T-helper 2 cell treated with Interferon-gamma antibody and Interleukin-4, amounts not matched to agents 100 ng/mL and 5 ng/mL, for 36 hours (primary cell): ENCODE results near the gene RFX3. TPM values are rescaled to one million over a fixed set of nuclear protein-coding genes. Genes with fewer than 3 reads are reported as not detected.

Experiments
- intact Hi-C: fragments of 100-400 bp; cut with micrococcal nuclease; formaldehyde crosslinking; loops from one replicate; pipeline ENCODE4 v1.15.1; 2023
- total RNA-seq: library from RNA; stranded (reverse); gene quantifications from 2 replicates; pipeline ENCODE4 v1.2.3, GENCODE V29; 2022

RFX3 gene
- total RNA-seq, 1 donor from 2014 or later: 9.4 TPM

DNA sequence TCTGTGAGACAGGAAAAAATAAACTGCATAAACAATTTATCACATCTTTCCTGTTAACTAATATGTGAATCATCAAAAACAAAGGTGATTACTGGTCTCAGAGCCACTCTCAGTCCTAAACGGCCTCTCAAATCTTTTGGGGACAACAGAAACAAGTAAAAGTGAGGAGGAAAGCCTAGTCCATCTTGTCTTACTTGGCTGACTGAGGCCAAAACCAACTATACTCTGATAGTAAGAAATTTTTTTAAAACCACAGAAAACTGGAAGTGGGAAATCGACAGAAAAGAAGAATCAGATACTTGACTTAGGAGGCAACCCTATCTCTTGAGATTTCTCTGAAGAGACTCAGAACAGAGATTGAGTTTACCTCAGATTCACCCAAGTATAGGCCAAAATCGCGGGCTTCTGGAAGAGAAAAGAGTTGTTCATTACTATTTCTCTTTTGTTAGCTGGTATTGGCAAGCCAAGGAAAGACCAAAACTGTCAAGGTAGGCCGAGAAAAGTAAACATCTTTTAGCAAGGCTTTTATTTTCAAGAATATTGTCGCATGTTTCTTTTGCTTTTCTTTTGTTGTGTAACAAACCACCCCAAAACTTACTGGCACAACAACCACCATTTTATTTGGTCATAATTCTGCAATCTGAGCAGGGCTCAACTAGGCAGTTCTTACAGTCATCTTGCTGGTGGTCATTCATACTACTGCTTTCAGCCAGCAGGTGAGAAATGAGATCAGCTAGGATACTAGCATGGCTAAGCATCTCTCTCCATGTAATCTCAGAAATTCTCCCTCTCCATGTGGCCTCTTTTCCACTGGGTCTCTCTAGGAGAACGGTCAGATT lies 46.1 kb downstream of the RFX3 start:
- intact Hi-C loops: loop anchor here (5.0 kb wide), 1 partner anchor 1313 kb away; the partner anchor contains the start of gene RCL1

DNA sequence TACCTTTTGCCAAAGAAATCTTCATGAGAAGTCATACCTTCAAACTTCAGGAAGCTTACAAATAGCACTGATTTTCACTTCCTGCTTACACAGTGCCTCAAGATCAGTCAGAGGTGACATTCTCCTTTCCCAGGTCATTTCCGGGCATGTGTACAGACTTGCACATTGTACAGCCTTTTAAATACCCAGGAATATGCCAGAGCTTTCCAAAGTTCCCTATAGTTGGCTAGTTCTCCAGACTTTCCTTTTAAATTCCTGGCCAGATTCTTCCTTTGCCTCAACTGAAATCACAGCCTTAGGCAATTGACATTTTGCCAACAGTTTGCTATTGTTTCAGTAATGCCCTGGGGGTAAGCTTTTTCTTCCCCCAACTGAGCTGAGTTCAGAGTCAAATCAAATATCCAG lies 47.2 kb downstream of the RFX3 start:
- intact Hi-C loops: loop anchor here (5.0 kb wide), 1 partner anchor 1314 kb away; the partner anchor contains the start of gene RCL1

DNA sequence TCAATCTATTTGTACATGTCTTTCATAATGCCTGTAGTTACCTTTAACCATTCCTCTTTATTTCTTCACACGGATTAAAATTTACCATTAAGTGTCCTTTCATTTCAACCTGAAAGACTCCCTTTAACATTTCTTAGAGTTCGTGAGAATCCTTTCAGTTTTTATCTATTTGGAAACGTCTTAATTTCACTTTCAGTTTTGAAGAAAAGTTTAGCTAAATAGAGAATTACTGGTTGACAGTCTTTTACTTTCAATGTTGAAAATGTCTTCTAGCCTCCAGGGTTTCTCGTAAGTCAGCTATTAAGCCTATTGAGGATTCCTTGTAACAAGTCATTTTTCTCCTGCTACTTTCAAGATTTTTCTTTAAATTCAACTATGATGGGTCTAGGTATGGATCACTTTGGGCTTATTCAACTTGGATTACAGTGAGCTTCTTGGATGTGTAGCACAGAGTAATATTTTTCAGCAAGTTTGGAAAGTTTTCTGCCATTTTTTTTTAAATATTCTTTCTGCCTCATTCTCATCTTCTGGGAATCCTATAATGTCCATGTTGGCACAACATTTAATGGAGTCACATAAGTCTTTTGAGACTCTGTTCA lies 48.5 kb downstream of the RFX3 start:
- intact Hi-C loops: loop anchor here (1.0 to 5.0 kb wide), 2 partner anchors 49 to 1315 kb away; partner anchors contain the start of genes RCL1 and RFX3

- intact Hi-C loops: loop anchor here (5.0 kb wide), 1 partner anchor 1317 kb away; the partner anchor contains the start of gene RCL1
Observed at GRCh38 chr9:3475300-3476020, 50.3 kb downstream of the RFX3 start.

DNA sequence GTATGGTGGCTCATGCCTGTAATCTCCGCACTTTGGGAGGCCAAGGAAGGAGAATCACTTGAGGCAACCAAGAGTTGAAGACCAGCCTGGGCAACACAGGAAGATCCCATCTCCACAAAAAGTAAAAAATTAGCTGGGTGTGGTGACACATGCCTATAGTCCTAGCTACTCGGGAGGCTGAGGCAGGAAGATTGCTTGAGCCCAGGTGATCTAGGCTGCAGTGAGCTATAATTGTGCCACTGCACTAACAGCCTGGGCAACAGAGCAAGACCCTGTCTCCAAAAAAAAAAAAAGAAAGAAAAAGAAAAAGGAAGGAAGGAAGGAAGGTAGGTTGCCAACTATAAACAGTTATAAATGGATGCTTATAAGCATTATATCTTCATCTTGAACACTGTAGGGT lies 51.0 kb downstream of the RFX3 start:
- intact Hi-C loops: loop anchor here (5.0 kb wide), 1 partner anchor 1317 kb away; the partner anchor contains the start of gene RCL1

DNA sequence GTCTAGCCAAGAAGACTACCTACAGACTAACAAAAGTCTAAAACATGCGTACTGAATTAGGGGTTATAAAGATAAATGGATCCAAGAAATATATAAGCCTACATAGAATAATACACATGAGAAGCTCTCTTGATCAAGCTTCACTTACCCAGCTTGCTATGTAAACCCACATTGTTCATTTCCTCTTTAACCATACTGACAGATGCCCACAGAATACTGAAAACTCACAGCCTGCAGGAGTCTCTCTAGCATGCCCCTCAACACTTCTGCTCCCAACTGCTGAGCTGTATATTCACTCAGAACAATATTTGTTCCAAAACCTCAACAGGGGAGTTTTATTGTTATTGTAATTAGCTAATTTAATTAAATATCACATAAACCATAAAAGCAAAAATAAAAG lies 52.4 kb downstream of the RFX3 start:
- intact Hi-C loops: no loop called here

GRCh38 chr9:3471883-3472282 lies 53.9 kb downstream of the RFX3 start:
- intact Hi-C loops: loop anchor here (2.0 kb wide), 1 partner anchor 21 kb away; no protein-coding TSS in a partner anchor

GRCh38 chr9:3468421-3469205 lies 57.2 kb downstream of the RFX3 start:
- intact Hi-C loops: loop anchor here (2.0 to 5.0 kb wide), 3 partner anchors 179 to 869 kb away; no protein-coding TSS in a partner anchor

- intact Hi-C loops: loop anchor here (1.0 to 5.0 kb wide), 7 partner anchors 57 to 870 kb away; no protein-coding TSS in a partner anchor
Observed at GRCh38 chr9:3467593-3468219, 58.1 kb downstream of the RFX3 start.

- intact Hi-C loops: no loop called here
Observed at GRCh38 chr9:3464033-3464638, 61.7 kb downstream of the RFX3 start.

DNA sequence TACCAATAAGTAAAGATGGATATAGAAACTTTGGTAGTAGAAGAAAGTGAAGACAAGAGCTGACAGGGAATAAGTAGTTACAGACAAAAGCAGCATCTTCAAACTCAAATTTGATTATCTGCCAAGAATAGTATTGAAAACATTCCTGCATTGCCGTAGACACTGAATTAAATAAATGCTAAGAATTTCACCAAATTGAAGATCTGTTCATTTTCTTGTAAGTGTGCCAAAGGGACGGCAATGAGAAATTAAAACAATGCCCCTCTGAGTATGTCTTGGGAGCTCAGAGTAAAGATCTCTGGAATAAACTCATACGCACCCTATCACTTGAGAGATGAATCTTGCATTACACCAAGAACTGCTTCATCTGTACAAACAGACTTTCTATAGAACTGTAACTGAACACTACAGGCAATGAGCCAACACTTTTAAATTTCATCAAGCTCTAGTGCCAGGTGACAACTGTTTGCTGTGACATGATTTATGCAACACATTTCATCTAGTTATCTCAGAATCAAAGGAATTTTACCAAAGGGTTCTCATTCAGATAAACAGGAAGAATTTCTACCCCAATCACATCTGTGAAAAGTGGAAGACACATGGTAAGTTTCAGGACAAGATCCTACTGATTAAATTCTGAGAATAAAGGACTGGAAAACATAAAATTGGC lies 66.9 kb downstream of the RFX3 start:
- intact Hi-C loops: no loop called here

GRCh38 chr9:3457175-3457574 lies 68.6 kb downstream of the RFX3 start:
- intact Hi-C loops: no loop called here

GRCh38 chr9:3455717-3456116 lies 70.1 kb downstream of the RFX3 start:
- intact Hi-C loops: no loop called here

DNA sequence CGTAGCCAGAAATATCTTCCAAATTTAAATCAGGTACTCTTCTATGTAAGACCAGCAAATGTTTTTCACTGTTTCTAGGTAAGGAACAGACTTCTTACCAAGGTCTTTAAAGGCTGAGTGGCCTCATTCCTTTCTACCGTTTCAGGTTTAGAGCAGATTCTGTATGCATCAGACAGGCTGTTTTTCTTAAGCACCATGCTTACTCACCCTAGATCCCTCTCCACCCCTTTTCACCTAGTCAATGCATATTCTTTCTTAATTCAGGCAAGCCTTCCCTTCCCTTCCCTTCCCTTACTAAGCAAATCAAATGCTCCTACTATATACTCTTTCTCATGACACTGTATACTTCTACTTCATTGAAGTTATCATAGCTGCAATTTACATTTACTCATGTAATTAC lies 70.7 kb downstream of the RFX3 start:
- intact Hi-C loops: no loop called here

DNA sequence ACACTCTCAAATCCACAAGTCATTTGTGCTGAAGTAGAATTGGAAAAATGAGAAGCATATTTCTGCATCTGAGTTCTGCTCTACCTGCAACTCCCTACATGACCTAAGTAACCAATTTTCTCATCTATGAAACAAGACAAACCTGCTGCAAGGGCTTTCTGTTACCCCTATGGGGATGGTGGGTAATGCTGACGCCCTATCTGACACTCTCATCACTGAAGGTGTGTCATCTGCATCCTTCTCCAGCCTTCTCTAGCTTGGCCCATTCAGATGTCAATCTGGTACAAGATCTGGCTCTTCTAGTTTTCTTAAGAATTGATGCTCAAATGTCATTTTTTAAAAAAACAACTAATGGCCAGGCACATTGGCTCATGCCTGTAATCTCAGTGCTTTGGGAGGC lies 73.8 kb downstream of the RFX3 start:
- intact Hi-C loops: loop anchor here (2.0 kb wide), 1 partner anchor 19 kb away; no protein-coding TSS in a partner anchor

DNA sequence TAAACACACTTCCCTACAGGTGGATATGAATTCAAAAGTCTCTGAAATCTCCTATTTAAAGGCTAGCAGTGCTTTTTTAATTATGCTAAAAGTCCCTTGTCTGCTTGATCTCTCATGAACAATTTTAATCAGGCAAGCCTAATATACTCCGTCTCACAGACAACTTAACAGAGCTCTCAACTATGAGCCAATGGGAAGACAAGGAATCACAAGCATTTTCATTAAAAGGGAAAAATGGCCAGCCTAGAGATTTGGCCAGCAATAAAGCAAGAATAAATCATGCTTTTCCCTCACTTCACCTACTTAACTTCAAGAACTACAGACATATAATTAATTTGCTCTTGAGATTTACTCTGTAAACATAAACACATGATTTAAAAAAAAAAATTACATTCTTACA lies 78.0 kb downstream of the RFX3 start:
- intact Hi-C loops: no loop called here

- intact Hi-C loops: no loop called here
Observed at GRCh38 chr9:3447143-3447542, 78.7 kb downstream of the RFX3 start.

DNA sequence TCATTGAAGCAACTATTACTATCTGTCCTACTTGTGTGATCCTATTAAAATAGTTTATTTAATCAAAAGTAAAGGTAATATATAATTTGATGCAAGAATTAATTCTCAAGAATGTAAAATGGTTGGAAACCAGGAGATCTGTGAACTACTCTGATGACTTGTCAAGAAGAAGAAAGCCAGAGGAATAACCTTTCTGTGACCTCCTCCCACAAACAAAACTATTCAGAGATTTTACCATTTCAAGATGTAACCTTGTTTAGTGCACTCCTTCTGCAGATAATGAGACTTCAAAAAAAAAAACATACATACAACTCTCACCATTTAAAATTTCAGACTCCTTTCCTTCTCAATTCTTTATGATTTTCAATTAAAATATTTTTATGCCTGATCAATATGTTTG lies 79.5 kb downstream of the RFX3 start:
- intact Hi-C loops: no loop called here

GRCh38 chr9:3444016-3444415 lies 81.8 kb downstream of the RFX3 start:
- intact Hi-C loops: no loop called here
